HEK293 (cell line): ENCODE measurements around the gene NOA1.

Experiments used
- CTCF ChIP-seq: fragments of 450-650 bp; formaldehyde crosslinking; IDR thresholded peaks from 2 replicates; pipeline ENCODE4 v1.5.1; 2016; ENCODE audit warnings: missing biosample characterization, missing genetic modification characterization
- GLI2 ChIP-seq: fragments of 450-650 bp; formaldehyde crosslinking; IDR thresholded peaks from 2 replicates; pipeline ENCODE4; 2017; ENCODE audit warnings: missing biosample characterization, missing genetic modification characterization, low read depth, borderline replicate concordance
- MYNN ChIP-seq: fragments of 450-650 bp; formaldehyde crosslinking; IDR thresholded peaks from 2 replicates; pipeline ENCODE4 v1.5.1; 2016; ENCODE audit warnings: missing biosample characterization, missing genetic modification characterization, borderline replicate concordance
- MZF1 ChIP-seq: fragments of 450-650 bp; formaldehyde crosslinking; IDR thresholded peaks from 2 replicates; pipeline ENCODE4 v1.5.1; 2017; ENCODE audit warnings: missing biosample characterization, missing genetic modification characterization, borderline replicate concordance
- OSR2 ChIP-seq: fragments of 450-650 bp; formaldehyde crosslinking; IDR thresholded peaks from 2 replicates; pipeline ENCODE4 v1.5.1; 2016; ENCODE audit warnings: missing biosample characterization, missing genetic modification characterization
- RBAK ChIP-seq: fragments of 450-650 bp; formaldehyde crosslinking; IDR thresholded peaks from 2 replicates; pipeline ENCODE4 v1.5.1; 2016; ENCODE audit warnings: missing biosample characterization, missing genetic modification characterization
- SP3 ChIP-seq: fragments of 450-650 bp; formaldehyde crosslinking; IDR thresholded peaks from 2 replicates; pipeline ENCODE4 v1.5.1; 2016; ENCODE audit warnings: missing biosample characterization, missing genetic modification characterization
- ZBTB17 ChIP-seq: fragments of 450-650 bp; formaldehyde crosslinking; IDR thresholded peaks from 2 replicates; pipeline ENCODE4 v1.5.1; 2016; ENCODE audit warnings: missing biosample characterization, missing genetic modification characterization
- ZBTB21 ChIP-seq: fragments of 450-650 bp; formaldehyde crosslinking; IDR thresholded peaks from 2 replicates; pipeline ENCODE4 v1.5.1; 2017; ENCODE audit warnings: missing biosample characterization, missing genetic modification characterization
- ZBTB48 ChIP-seq: fragments of 450-650 bp; formaldehyde crosslinking; IDR thresholded peaks from 2 replicates; pipeline ENCODE4 v1.5.1; 2016; ENCODE audit warnings: missing biosample characterization, missing genetic modification characterization
- ZBTB49 ChIP-seq: fragments of 450-650 bp; formaldehyde crosslinking; IDR thresholded peaks from 2 replicates; pipeline ENCODE4 v1.5.1; 2016; ENCODE audit warnings: missing biosample characterization, missing genetic modification characterization, low read depth
- ZEB2 ChIP-seq: fragments of 450-650 bp; formaldehyde crosslinking; IDR thresholded peaks from 2 replicates; pipeline ENCODE4 v1.5.1; 2016; ENCODE audit warnings: missing biosample characterization, missing genetic modification characterization
- ZFHX2 ChIP-seq: fragments of 450-650 bp; formaldehyde crosslinking; conservative IDR thresholded peaks from 2 replicates; pipeline ENCODE4 v1.5.1; 2016; ENCODE audit warnings: missing biosample characterization, missing genetic modification characterization
- ZFP41 ChIP-seq: fragments of 450-650 bp; formaldehyde crosslinking; IDR thresholded peaks from 2 replicates; pipeline ENCODE4 v1.5.1; 2016; ENCODE audit warnings: missing biosample characterization, missing genetic modification characterization, borderline replicate concordance
- ZNF138 ChIP-seq: fragments of 450-650 bp; formaldehyde crosslinking; IDR thresholded peaks from 2 replicates; pipeline ENCODE4 v1.5.1; 2016; ENCODE audit warnings: missing biosample characterization, missing genetic modification characterization, borderline replicate concordance
- ZNF18 ChIP-seq: fragments of 450-650 bp; formaldehyde crosslinking; IDR thresholded peaks from 2 replicates; pipeline ENCODE4 v1.5.1; 2016; ENCODE audit warnings: missing biosample characterization, missing genetic modification characterization
- ZNF266 ChIP-seq: fragments of 450-650 bp; formaldehyde crosslinking; IDR thresholded peaks from 2 replicates; pipeline ENCODE4 v1.5.1; 2016; ENCODE audit warnings: missing biosample characterization, missing genetic modification characterization, low read depth
- ZNF274 ChIP-seq, 2 experiments: fragments of 200-500 bp in 1 of 2; fragments of 450-650 bp in 1 of 2; sonication (Bioruptor generic) in 1 of 2; formaldehyde crosslinking in 1 of 2; IDR thresholded peaks; 2 replicates each; pipeline versions ENCODE4 v1.5.1 to v1.6.1; 2014 to 2016; ENCODE audit warnings: borderline replicate concordance in 1 of 2, inconsistent platforms in 1 of 2, low read length in 1 of 2, missing biosample characterization in 1 of 2, missing genetic modification characterization in 1 of 2
- ZNF280C ChIP-seq: fragments of 450-650 bp; formaldehyde crosslinking; IDR thresholded peaks from 2 replicates; pipeline ENCODE4 v1.5.1; 2016; ENCODE audit warnings: missing biosample characterization, missing genetic modification characterization
- ZNF292 ChIP-seq: fragments of 450-650 bp; formaldehyde crosslinking; IDR thresholded peaks from 2 replicates; pipeline ENCODE4 v1.5.1; 2016; ENCODE audit warnings: low read depth, missing biosample characterization, missing genetic modification characterization, borderline replicate concordance
- ZNF311 ChIP-seq: fragments of 450-650 bp; formaldehyde crosslinking; IDR thresholded peaks from 2 replicates; pipeline ENCODE4 v1.5.1; 2017; ENCODE audit warnings: missing biosample characterization, missing genetic modification characterization, borderline replicate concordance
- ZNF362 ChIP-seq: fragments of 450-650 bp; formaldehyde crosslinking; IDR thresholded peaks from 2 replicates; pipeline ENCODE4 v1.5.1; 2016; ENCODE audit warnings: missing biosample characterization, missing genetic modification characterization
- ZNF548 ChIP-seq: fragments of 450-650 bp; formaldehyde crosslinking; IDR thresholded peaks from 2 replicates; pipeline ENCODE4 v1.5.1; 2016; ENCODE audit warnings: missing biosample characterization, missing genetic modification characterization
- ZNF558 ChIP-seq: fragments of 450-650 bp; formaldehyde crosslinking; IDR thresholded peaks from 2 replicates; pipeline ENCODE4 v1.5.1; 2016; ENCODE audit warnings: missing biosample characterization, missing genetic modification characterization
- ZNF571 ChIP-seq: fragments of 450-650 bp; formaldehyde crosslinking; IDR thresholded peaks from 2 replicates; pipeline ENCODE4 v1.5.0; 2017; ENCODE audit warnings: missing biosample characterization, missing genetic modification characterization
- TF ChIP-seq, protein P1 (sequence below): fragments of 450-650 bp; formaldehyde crosslinking; IDR thresholded peaks from 2 replicates; pipeline ENCODE4 v1.5.1; 2017; ENCODE audit warnings: missing biosample characterization, missing genetic modification characterization
- TF ChIP-seq, protein P2 (sequence below): fragments of 450-650 bp; formaldehyde crosslinking; IDR thresholded peaks from 2 replicates; pipeline ENCODE4 v1.5.1; 2016; ENCODE audit warnings: missing biosample characterization, missing genetic modification characterization

NOA1 gene

DNA sequence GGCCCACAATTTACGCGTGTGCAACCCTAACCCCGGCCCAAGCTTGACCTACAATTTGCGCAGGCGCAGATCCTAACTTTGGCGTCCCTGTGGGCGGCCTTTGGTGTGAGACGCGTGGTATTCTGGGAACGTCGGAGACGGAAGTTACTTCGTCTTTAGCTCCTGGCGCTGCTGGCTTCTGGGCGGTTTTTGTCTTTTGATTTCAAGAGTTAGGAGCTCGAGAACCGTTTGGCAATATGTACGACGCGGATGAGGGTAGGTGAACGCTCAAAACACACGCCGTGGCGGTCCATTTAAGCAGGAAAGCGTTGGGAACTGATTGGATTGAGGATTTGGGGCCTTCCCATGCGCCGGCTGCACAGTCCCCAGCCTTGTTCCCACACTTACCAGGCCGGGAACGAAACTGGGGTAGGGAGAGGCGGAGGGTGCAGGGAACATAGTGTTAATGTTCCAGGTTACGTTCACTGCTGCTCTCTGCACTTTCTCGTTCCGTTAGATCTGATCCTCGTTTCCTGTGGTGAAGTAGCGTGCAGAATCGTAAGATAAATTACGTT lies 1.4 kb upstream of the NOA1 start, which contains the start of gene POLR2B (continued):
- no peak for TF ChIP-seq ZNF18
- TF ChIP-seq ZNF362 (tag by site-specific recombination) = no peak
- no peak for TF ChIP-seq ZNF558 (tag by site-specific recombination)
- TF ChIP-seq GLI2 (tag by site-specific recombination) = no peak
- 0 out of 2 replicates have a peak, but pooled peaks have one; percentile 27 for TF ChIP-seq MZF1
- no peak for TF ChIP-seq ZFP41 (tag by site-specific recombination)
- 0 out of 2 replicates have a peak, but pooled peaks have one; percentile 15 for TF ChIP-seq ZBTB21 (tag by site-specific recombination)
- TF ChIP-seq ZBTB49 = no peak
- peak; percentile 29; the same call in 1 of the 2 replicates for TF ChIP-seq ZFHX2 (tag by site-specific recombination)
- TF ChIP-seq ZEB2 (tag by site-specific recombination) = no peak
- no peak for TF ChIP-seq ZNF138 (tag by site-specific recombination)
- TF ChIP-seq OSR2 = peak; percentile 85
- TF ChIP-seq, protein P1, sequence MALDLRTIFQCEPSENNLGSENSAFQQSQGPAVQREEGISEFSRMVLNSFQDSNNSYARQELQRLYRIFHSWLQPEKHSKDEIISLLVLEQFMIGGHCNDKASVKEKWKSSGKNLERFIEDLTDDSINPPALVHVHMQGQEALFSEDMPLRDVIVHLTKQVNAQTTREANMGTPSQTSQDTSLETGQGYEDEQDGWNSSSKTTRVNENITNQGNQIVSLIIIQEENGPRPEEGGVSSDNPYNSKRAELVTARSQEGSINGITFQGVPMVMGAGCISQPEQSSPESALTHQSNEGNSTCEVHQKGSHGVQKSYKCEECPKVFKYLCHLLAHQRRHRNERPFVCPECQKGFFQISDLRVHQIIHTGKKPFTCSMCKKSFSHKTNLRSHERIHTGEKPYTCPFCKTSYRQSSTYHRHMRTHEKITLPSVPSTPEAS (tag by site-specific recombination) = no peak
- TF ChIP-seq SP3 (tag by site-specific recombination) = no peak
- TF ChIP-seq ZNF274 (IDR thresholded peaks at IDR 0.05; ENCODE audit: low read length) = no peak
- TF ChIP-seq ZNF274 (tag by site-specific recombination; IDR thresholded peaks at IDR 0.05; ENCODE audit: borderline replicate concordance) = no peak
- TF ChIP-seq ZNF311 (tag by site-specific recombination) = no peak
- no peak for TF ChIP-seq MYNN (tag by site-specific recombination)
- TF ChIP-seq ZBTB48 = 0 out of 2 replicates have a peak, but pooled peaks have one; percentile 47
- TF ChIP-seq ZNF266 (tag by site-specific recombination) = no peak
- no peak for TF ChIP-seq ZNF292 (tag by site-specific recombination)
- TF ChIP-seq ZNF571 (tag by site-specific recombination) = no peak
- no peak for TF ChIP-seq ZNF548 (tag by site-specific recombination)
- no peak for TF ChIP-seq RBAK
- TF ChIP-seq, protein P2, sequence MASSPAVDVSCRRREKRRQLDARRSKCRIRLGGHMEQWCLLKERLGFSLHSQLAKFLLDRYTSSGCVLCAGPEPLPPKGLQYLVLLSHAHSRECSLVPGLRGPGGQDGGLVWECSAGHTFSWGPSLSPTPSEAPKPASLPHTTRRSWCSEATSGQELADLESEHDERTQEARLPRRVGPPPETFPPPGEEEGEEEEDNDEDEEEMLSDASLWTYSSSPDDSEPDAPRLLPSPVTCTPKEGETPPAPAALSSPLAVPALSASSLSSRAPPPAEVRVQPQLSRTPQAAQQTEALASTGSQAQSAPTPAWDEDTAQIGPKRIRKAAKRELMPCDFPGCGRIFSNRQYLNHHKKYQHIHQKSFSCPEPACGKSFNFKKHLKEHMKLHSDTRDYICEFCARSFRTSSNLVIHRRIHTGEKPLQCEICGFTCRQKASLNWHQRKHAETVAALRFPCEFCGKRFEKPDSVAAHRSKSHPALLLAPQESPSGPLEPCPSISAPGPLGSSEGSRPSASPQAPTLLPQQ = 0 out of 2 replicates have a peak, but pooled peaks have one; percentile 37
- no peak for TF ChIP-seq CTCF (tag by site-specific recombination)
- no peak for TF ChIP-seq ZBTB17 (tag by site-specific recombination)
- no peak for TF ChIP-seq ZNF280C
